ENCODE measurements around the gene TPSAB1.

DNA sequence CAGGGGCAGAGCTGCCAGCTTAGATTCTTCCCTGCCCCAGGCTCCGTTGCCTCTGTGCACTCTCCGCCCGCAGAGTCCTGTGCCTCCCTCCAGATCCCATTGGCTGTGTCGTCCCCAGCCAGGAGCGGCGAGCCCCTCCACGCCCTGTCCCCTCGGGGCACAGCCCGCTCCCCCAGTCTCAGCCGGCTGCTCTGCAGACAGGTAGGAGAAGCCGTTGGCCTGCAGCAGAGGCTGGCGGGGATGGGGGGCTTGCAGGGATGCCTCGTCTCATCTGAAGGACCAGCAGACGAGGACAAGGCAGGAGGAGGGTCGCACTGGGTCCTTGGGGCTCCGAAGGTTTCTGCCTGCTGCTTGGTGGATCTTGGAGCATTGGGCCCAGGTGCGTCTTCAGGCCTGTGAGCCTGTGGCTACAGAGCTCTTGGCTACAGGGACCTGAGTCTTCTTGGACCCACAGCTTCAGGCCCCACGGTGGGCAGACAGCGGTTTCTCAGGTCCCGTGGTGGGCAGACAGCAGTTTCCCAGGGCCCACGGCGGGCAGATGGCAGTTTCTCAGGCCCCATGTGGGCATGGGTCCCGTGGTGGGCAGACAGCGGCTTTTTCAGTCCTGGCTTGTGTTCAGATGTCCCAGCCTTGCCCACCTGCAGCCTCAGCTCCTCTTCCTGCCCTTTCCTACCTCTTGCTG, 21.4 kb upstream of the TPSAB1 start:
- TF ChIP-seq, protein P1, sequence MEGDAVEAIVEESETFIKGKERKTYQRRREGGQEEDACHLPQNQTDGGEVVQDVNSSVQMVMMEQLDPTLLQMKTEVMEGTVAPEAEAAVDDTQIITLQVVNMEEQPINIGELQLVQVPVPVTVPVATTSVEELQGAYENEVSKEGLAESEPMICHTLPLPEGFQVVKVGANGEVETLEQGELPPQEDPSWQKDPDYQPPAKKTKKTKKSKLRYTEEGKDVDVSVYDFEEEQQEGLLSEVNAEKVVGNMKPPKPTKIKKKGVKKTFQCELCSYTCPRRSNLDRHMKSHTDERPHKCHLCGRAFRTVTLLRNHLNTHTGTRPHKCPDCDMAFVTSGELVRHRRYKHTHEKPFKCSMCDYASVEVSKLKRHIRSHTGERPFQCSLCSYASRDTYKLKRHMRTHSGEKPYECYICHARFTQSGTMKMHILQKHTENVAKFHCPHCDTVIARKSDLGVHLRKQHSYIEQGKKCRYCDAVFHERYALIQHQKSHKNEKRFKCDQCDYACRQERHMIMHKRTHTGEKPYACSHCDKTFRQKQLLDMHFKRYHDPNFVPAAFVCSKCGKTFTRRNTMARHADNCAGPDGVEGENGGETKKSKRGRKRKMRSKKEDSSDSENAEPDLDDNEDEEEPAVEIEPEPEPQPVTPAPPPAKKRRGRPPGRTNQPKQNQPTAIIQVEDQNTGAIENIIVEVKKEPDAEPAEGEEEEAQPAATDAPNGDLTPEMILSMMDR (IDR thresholded peaks at IDR 0.05): no peak
- TF ChIP-seq POLR2AphosphoS5 (IDR thresholded peaks at IDR 0.05) (no peak), POLR2A (IDR thresholded peaks at IDR 0.05) (no peak)

Measured in prostate gland (tissue), 2 donors.